Upper lobe of left lung (tissue), 6 donors: ENCODE results near the gene NOS1AP. TPM values are rescaled to one million over a fixed set of nuclear protein-coding genes. Genes with fewer than 3 reads are reported as not detected.
A peak's percentile ranks its signal among the peaks of the same experiment; 100 is the strongest.

ENCODE experiments used
- ATAC-seq, 2 donors: fragments of 200-7000 bp; cut with Tn5 transposase; one replicate each; pipeline ENCODE4 v1.9.1; 2022; ENCODE audit warnings: mild to moderate bottlenecking in 2 of 2, moderate library complexity in 2 of 2; ENCODE audit not compliant: low FRiP score in 2 of 2
- DNase-seq, 2 donors: peaks; one replicate each; pipeline ENCODE4 v3.0.0-alpha.2; 2019 to 2020
- H3K27ac ChIP-seq, 4 donors: fragments of 200-600 bp; sonication (generic); one replicate each; pipeline ENCODE4 v1.5.1; 2016 to 2019
- H3K27me3 ChIP-seq, 4 donors: fragments of 200-600 bp; sonication (generic); one replicate each; pipeline ENCODE4 v1.5.1; 2017 to 2019
- H3K36me3 ChIP-seq, 4 donors: fragments of 200-600 bp; sonication (generic); one replicate each; pipeline ENCODE4 v1.5.1; 2016 to 2019
- H3K4me1 ChIP-seq, 4 donors: fragments of 200-600 bp; sonication (generic); one replicate each; pipeline ENCODE4 v1.5.1; 2018 to 2019
- H3K4me3 ChIP-seq, 4 donors: fragments of 200-600 bp; sonication (generic); one replicate each; pipeline ENCODE4 v1.5.1; 2017 to 2019; ENCODE audit warnings: mild to moderate bottlenecking in 2 of 4, moderate library complexity in 1 of 4
- H3K9me3 ChIP-seq, 4 donors: fragments of 200-600 bp; sonication (generic); one replicate each; pipeline ENCODE4 v1.5.1; 2018 to 2019
- CTCF ChIP-seq, 6 experiments: fragments of 450-650 bp in 4 of 6; fragments of 200-600 bp in 2 of 6; sonication (generic) in 2 of 6; IDR thresholded peaks; one replicate each; pipeline ENCODE4 v1.5.1; 2016 to 2019; ENCODE audit warnings: antibody characterized with exemption in 6 of 6
- EP300 ChIP-seq, 4 donors: sonication (generic); formaldehyde crosslinking; IDR thresholded peaks; one replicate each; pipeline ENCODE4 v1.5.1; 2017; ENCODE audit warnings: antibody characterized with exemption in 4 of 4, control low read depth in 2 of 4
- POLR2A ChIP-seq, 4 donors: fragments of 450-650 bp; IDR thresholded peaks; one replicate each; pipeline ENCODE4 v1.5.1; 2016 to 2017; ENCODE audit warnings: antibody characterized with exemption in 4 of 4, mild to moderate bottlenecking in 2 of 4
- POLR2AphosphoS5 ChIP-seq, 2 donors: sonication (generic); formaldehyde crosslinking; IDR thresholded peaks; one replicate each; pipeline ENCODE4 v1.5.1; 2017; ENCODE audit warnings: antibody characterized with exemption in 2 of 2
- WGBS, 2 donors: methylation state at CpG; one replicate each; pipeline ENCODE4 v1.1.5; 2017 to 2018; 5-methylcytosine and 5-hydroxymethylcytosine counted together
- total RNA-seq, 6 donors: library from RNA; depleted of rRNA in 4 of 6; stranded (reverse); fragments of >200 nt in 4 of 6; gene quantifications; one replicate each; pipeline versions ENCODE4 v1.1.0 to v1.2.1, GENCODE V29; 2016 to 2021
- donor health status: DM: no; HTN: no; CAD: no; lungs with moderate emphysema.
- donor health status: DM: no; HTN: yes; CAD: no; lungs with severe emphysema.

NOS1AP gene
- total RNA-seq, 6 donors from 2014 or later: 5.3 to 16.4 (median 6.5) TPM

GRCh38 chr1:162396201-162396906 is 326.9 kb downstream of the NOS1AP start:
- Histone ChIP-seq H3K27ac (no peak overlapping the region), H3K36me3 (no peaks in the 10 kb centered on the region), H3K4me3 (no peak overlapping the region), H3K4me1 (peaks cover 0 to 6% (median 3%) of the 10 kb centered on the region in 4 donors), H3K9me3 (no peaks in the 10 kb centered on the region), H3K27me3 (no peaks in the 10 kb centered on the region)
- ATAC-seq (no peak), DNase-seq (no peak)
- TF ChIP-seq EP300 (IDR thresholded peaks at IDR 0.05): no peak
- no peak for TF ChIP-seq POLR2AphosphoS5 (IDR thresholded peaks at IDR 0.05)
- no peak for TF ChIP-seq POLR2A (IDR thresholded peaks at IDR 0.05)
- no peak for TF ChIP-seq CTCF (IDR thresholded peaks at IDR 0.05)
- 81 to 87% methylated on average over 3 of the region's 3 CpGs for WGBS, 2 donors

DNA sequence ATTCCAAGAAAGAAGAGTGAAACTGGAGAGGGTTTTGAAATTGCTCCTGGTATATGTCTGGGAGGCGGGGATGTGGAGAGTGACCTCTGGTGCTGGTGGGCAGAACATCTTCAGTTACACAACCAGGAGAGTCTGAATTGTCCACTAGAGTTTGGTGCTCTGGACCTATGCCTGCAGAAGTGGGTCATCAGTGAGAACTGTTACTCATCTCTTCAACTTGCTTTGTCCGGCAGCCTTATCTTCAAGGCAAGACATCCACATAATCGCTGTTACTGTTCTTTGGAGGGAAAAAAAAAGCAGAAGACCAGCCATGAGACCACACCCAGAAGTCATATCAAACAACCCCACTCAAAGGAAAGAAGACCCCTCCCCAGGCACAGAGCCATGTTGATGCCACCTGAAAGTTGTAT is 327.6 kb downstream of the NOS1AP start:
- Histone ChIP-seq H3K9me3 (no peaks in the 10 kb centered on the region), H3K27me3 (no peaks in the 10 kb centered on the region), H3K36me3 (no peaks in the 10 kb centered on the region), H3K27ac (no peak overlapping the region), H3K4me1 (peaks cover 0 to under 1% (median 0%) of the 10 kb centered on the region in 4 donors), H3K4me3 (no peak overlapping the region)
- peak in 1 of 2 donors; percentile 54 for ATAC-seq
- no peak for DNase-seq
- TF ChIP-seq POLR2A (IDR thresholded peaks at IDR 0.05) (no peak), POLR2AphosphoS5 (IDR thresholded peaks at IDR 0.05) (no peak), EP300 (IDR thresholded peaks at IDR 0.05) (no peak), CTCF (IDR thresholded peaks at IDR 0.05) (no peak)
- WGBS, 2 donors: 87 to 95% methylated on average over 3 of the region's 3 CpGs

DNA sequence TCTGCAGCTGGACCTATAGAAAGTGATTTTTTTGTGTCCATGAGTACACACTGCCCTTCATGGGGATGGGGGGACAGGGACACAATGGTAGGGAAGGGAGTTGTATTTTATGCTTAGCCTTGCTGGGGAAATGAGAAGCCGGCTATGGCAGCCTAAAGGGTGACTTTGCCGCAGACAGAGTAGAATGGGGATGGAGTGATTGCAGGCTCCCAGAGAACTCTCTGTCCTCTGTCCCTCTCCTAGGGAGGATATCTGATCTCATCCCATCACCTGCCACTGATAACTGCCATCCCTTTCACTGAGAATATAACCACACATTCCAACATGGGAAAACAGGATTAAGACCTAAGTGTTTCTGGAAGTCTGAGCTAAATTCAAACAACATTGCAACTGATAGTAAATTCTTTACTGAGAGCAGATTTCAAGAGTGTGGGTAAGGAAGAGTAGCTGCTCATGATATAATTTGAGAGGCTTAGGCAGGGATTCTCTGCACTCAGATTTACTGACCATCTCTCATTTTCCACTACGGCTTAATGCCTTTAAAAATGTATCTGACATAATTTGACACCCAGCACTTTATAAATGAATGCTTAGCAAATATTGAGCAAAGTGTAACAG is 328.6 kb downstream of the NOS1AP start:
- ATAC-seq (no peak), DNase-seq (no peak)
- WGBS, 2 donors: 54 to 74% methylated on average over 3 of the region's 3 CpGs
- no peaks in the 10 kb centered on the region for H3K4me1 ChIP-seq
- no peak overlapping the region for H3K27ac ChIP-seq
- H3K4me3 ChIP-seq: no peak overlapping the region
- no peaks in the 10 kb centered on the region for H3K9me3 ChIP-seq
- H3K36me3 ChIP-seq: no peaks in the 10 kb centered on the region
- H3K27me3 ChIP-seq: no peaks in the 10 kb centered on the region
- no peak for TF ChIP-seq POLR2A (IDR thresholded peaks at IDR 0.05)
- TF ChIP-seq CTCF (IDR thresholded peaks at IDR 0.05): no peak
- no peak for TF ChIP-seq EP300 (IDR thresholded peaks at IDR 0.05)
- no peak for TF ChIP-seq POLR2AphosphoS5 (IDR thresholded peaks at IDR 0.05)

DNA sequence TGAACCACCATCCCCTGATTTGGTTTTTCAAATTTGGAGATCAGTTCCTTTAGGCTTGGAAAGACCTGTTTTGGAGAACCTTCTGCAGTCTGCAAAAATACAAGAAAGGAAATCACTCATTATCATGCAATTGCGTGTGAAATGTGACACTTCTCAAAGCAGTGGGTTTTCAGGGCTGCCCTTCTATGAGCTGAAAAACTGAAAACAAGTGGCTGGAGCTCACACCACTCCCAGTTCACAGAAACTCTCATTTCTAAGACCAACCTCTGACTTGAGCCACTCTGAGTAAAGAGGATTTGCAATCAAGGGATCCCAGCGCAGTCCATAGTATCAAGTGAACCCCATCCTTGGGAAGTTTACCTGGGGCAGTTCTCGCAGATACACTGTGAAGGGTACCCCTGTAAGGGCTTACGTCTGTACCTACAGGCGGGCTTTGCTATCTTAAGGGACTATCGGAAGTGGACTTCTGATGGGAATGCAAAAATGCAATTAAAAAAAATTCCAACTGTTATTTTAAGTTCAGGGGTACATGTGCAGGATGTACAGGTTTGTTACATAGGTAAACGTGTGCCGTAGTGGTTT is 329.6 kb downstream of the NOS1AP start:
- no peak overlapping the region for H3K27ac ChIP-seq
- TF ChIP-seq EP300 (IDR thresholded peaks at IDR 0.05) (no peak), POLR2AphosphoS5 (IDR thresholded peaks at IDR 0.05) (no peak), CTCF (IDR thresholded peaks at IDR 0.05) (no peak), POLR2A (IDR thresholded peaks at IDR 0.05) (no peak)
- no peaks in the 10 kb centered on the region for H3K9me3 ChIP-seq
- no peaks in the 10 kb centered on the region for H3K36me3 ChIP-seq
- ATAC-seq: no peak
- H3K27me3 ChIP-seq: no peaks in the 10 kb centered on the region
- WGBS, 2 donors: 85 to 87% methylated on average over 8 of the region's 8 CpGs
- no peak overlapping the region for H3K4me3 ChIP-seq
- no peak for DNase-seq
- H3K4me1 ChIP-seq: no peaks in the 10 kb centered on the region
